HepG2 (cell line): ENCODE measurements around the gene CENPP. TPM values are rescaled to one million over a fixed set of nuclear protein-coding genes. Genes with fewer than 3 reads are reported as not detected.

ENCODE experiments used
- CEBPB ChIP-seq: IDR thresholded peaks from 2 replicates; pipeline ENCODE4 v1.6.1; 2011; ENCODE audit warnings: low read depth, low read length, improper control_type of control experiment, borderline replicate concordance
- CENPBD1 ChIP-seq: sonication (generic); formaldehyde crosslinking; IDR thresholded peaks from 2 replicates; pipeline ENCODE4 v1.8.0; 2022; ENCODE audit warnings: missing genetic modification reagents, low read depth, mild to moderate bottlenecking, borderline replicate concordance
- EEA1 ChIP-seq: sonication (generic); formaldehyde crosslinking; IDR thresholded peaks from 2 replicates; pipeline ENCODE4 v1.5.1; 2020; ENCODE audit warnings: mild to moderate bottlenecking, missing genetic modification reagents, borderline replicate concordance
- GTF2F1 ChIP-seq: fragments of 150-350 bp; IDR thresholded peaks from 2 replicates; pipeline ENCODE4 v1.6.1; 2014; ENCODE audit warnings: low read length
- HOXA5 ChIP-seq: sonication (generic); formaldehyde crosslinking; IDR thresholded peaks from 2 replicates; pipeline ENCODE4 v1.4.0; 2020; ENCODE audit warnings: missing genetic modification reagents
- KMT2A ChIP-seq: sonication (generic); formaldehyde crosslinking; IDR thresholded peaks from 2 replicates; pipeline ENCODE4 v1.4.0; 2020; ENCODE audit warnings: missing genetic modification reagents
- MXI1 ChIP-seq: IDR thresholded peaks from 3 replicates; pipeline ENCODE4 v1.6.1; 2012; ENCODE audit warnings: low read depth, low read length, inconsistent platforms, borderline replicate concordance
- NAIF1 ChIP-seq: sonication (generic); formaldehyde crosslinking; IDR thresholded peaks from 2 replicates; pipeline ENCODE4 v1.5.0; 2020; ENCODE audit warnings: mild to moderate bottlenecking, missing genetic modification reagents, borderline replicate concordance
- PHF5A ChIP-seq: IDR thresholded peaks from one replicate; pipeline ENCODE4 v1.6.1; 2018; ENCODE audit warnings: low read depth, missing genetic modification reagents; ENCODE audit not compliant: unreplicated experiment
- PLSCR1 ChIP-seq: sonication (generic); formaldehyde crosslinking; IDR thresholded peaks from 2 replicates; pipeline ENCODE4 v1.5.0; 2020; ENCODE audit warnings: missing genetic modification reagents, mild to moderate bottlenecking, borderline replicate concordance
- REXO4 ChIP-seq: sonication (generic); formaldehyde crosslinking; IDR thresholded peaks from 2 replicates; pipeline ENCODE4 v1.8.0; 2022; ENCODE audit warnings: missing genetic modification reagents, mild to moderate bottlenecking, borderline replicate concordance
- RFXAP ChIP-seq: sonication (generic); formaldehyde crosslinking; IDR thresholded peaks from 2 replicates; pipeline ENCODE4 v1.4.0; 2020; ENCODE audit warnings: missing genetic modification reagents, borderline replicate concordance
- SP4 ChIP-seq: sonication (generic); formaldehyde crosslinking; IDR thresholded peaks from 2 replicates; pipeline ENCODE4 v1.8.1; 2023; ENCODE audit warnings: mild to moderate bottlenecking, missing genetic modification reagents
- TIGD3 ChIP-seq: sonication (generic); formaldehyde crosslinking; IDR thresholded peaks from 2 replicates; pipeline ENCODE4 v1.5.1; 2020; ENCODE audit warnings: mild to moderate bottlenecking, missing genetic modification reagents, borderline replicate concordance
- ZBTB3 ChIP-seq: sonication (generic); formaldehyde crosslinking; IDR thresholded peaks from 2 replicates; pipeline ENCODE4 v1.4.0; 2020; ENCODE audit warnings: low read depth, mild to moderate bottlenecking, moderate library complexity, missing genetic modification reagents, borderline replicate concordance
- ZBTB44 ChIP-seq: sonication (generic); formaldehyde crosslinking; IDR thresholded peaks from 2 replicates; pipeline ENCODE4 v1.4.0; 2020; ENCODE audit warnings: missing genetic modification reagents
- ZNF468 ChIP-seq: sonication (generic); formaldehyde crosslinking; IDR thresholded peaks from 2 replicates; pipeline ENCODE4 v1.8.0; 2022; ENCODE audit warnings: mild to moderate bottlenecking, moderate library complexity, missing genetic modification reagents
- ZNF501 ChIP-seq: sonication (generic); formaldehyde crosslinking; IDR thresholded peaks from 2 replicates; pipeline ENCODE4 v1.5.1; 2020; ENCODE audit warnings: mild to moderate bottlenecking, moderate library complexity, missing genetic modification reagents
- ZNF687 ChIP-seq: sonication (generic); formaldehyde crosslinking; IDR thresholded peaks from 2 replicates; pipeline ENCODE4 v1.5.1; 2020; ENCODE audit warnings: mild to moderate bottlenecking, missing genetic modification reagents, moderate library complexity
- ZNF703 ChIP-seq: sonication (generic); formaldehyde crosslinking; IDR thresholded peaks from 2 replicates; pipeline ENCODE4 v1.5.1; 2020; ENCODE audit warnings: missing genetic modification reagents, mild to moderate bottlenecking, moderate library complexity, borderline replicate concordance
- polyA plus RNA-seq, 8 experiments: library from polyadenylated mRNA; depleted of rRNA in 3 of 8; stranded (reverse) in 7 of 8; unstranded in 1 of 8; fragments of >200 nt; fragmentation: Illumina TruSeq in 4 of 8; extraction: Trizol in 4 of 8; gene quantifications; 2 replicates each; pipeline versions ENCODE4 v1.2.1 to v1.2.3, GENCODE V29; 2011 to 2016; ENCODE audit warnings: low read depth in 4 of 8, missing spikeins in 1 of 8, mixed read lengths in 1 of 8; ENCODE audit not compliant: insufficient read depth in 1 of 8
- total RNA-seq, 5 experiments: library from RNA; depleted of rRNA; stranded (reverse); fragments of >200 nt; fragmentation: Illumina TruSeq; extraction: Trizol; gene quantifications; 2 replicates each; pipeline ENCODE4 v1.2.3, GENCODE V29; 2016; ENCODE audit warnings: low read depth in 1 of 5

The CENPP gene
- total and polyA plus RNA-seq, 2 of the 13 experiments (the other 11 are each of a cell fraction or from before 2014, with no cell fraction given), result 2.0 to 11.4 TPM

- TF ChIP-seq EEA1, result 0 out of 2 replicates have a peak, but pooled peaks have one; percentile 55
- TF ChIP-seq ZBTB44 (CRISPR knock-in tag), result no peak
- TF ChIP-seq NAIF1 (CRISPR knock-in tag), result peak; percentile 80
- no peak for TF ChIP-seq REXO4 (CRISPR knock-in tag)
- 0 out of 2 replicates have a peak, but pooled peaks have one; percentile 68 for TF ChIP-seq ZNF703 (CRISPR knock-in tag)
- peak; percentile 99 for TF ChIP-seq ZNF687 (CRISPR knock-in tag)
- TF ChIP-seq PHF5A, result peak; percentile 83
- TF ChIP-seq CEBPB, result peak; percentile 99
- TF ChIP-seq RFXAP (CRISPR knock-in tag), result peak; percentile 93
- TF ChIP-seq MXI1, result peak; percentile 99
- no peak for TF ChIP-seq PLSCR1 (CRISPR knock-in tag)
- peak; percentile 69; the same call in 1 of the 2 replicates for TF ChIP-seq TIGD3
- TF ChIP-seq CENPBD1 (CRISPR knock-in tag), result 0 out of 2 replicates have a peak, but pooled peaks have one; percentile 84
- no peak for TF ChIP-seq ZNF468 (CRISPR knock-in tag)
- peak; percentile 93 for TF ChIP-seq HOXA5
- TF ChIP-seq ZBTB3 (CRISPR knock-in tag), result peak; percentile 98
- TF ChIP-seq ZNF501, result peak; percentile 86; the same call in 1 of the 2 replicates
- TF ChIP-seq SP4 (CRISPR knock-in tag), result peak; percentile 80
- TF ChIP-seq GTF2F1, result no peak
- peak; percentile 99 for TF ChIP-seq KMT2A
Observed at GRCh38 chr9:92293452-92294296, 32.1 kb upstream of the CENPP start, which contains the start of gene IARS1 (continued).
